Skeletal muscle satellite cell (primary cell): ENCODE data around the gene PSMB3.

Experiments
- H3K27me3 ChIP-seq: 2 replicates; pipeline ENCODE4 v1.7.0; 2013; ENCODE audit warnings: low read length; ENCODE audit not compliant: control insufficient read depth, insufficient read depth
- H3K36me3 ChIP-seq: 2 replicates; pipeline ENCODE4 v1.7.0; 2013; ENCODE audit warnings: mild to moderate bottlenecking, control low read depth, low read length; ENCODE audit not compliant: insufficient read depth
- H3K4me1 ChIP-seq: 2 replicates; pipeline ENCODE4 v1.7.0; 2013; ENCODE audit warnings: low read length; ENCODE audit not compliant: control insufficient read depth, insufficient read depth
- H3K4me2 ChIP-seq: 2 replicates; pipeline ENCODE4 v1.7.0; 2013; ENCODE audit warnings: mild to moderate bottlenecking, low read length
- H3K4me3 ChIP-seq: 2 replicates; pipeline ENCODE4 v1.7.0; 2013; ENCODE audit warnings: low read length
- H3K9ac ChIP-seq: 2 replicates; pipeline ENCODE4 v1.7.0; 2013; ENCODE audit warnings: mild to moderate bottlenecking, low read depth, low read length, moderate library complexity
- H3K9me3 ChIP-seq: replicated peaks from 2 replicates; pipeline ENCODE4 v1.7.0; 2013; ENCODE audit warnings: mild to moderate bottlenecking, control low read depth, low read length

The PSMB3 gene

DNA sequence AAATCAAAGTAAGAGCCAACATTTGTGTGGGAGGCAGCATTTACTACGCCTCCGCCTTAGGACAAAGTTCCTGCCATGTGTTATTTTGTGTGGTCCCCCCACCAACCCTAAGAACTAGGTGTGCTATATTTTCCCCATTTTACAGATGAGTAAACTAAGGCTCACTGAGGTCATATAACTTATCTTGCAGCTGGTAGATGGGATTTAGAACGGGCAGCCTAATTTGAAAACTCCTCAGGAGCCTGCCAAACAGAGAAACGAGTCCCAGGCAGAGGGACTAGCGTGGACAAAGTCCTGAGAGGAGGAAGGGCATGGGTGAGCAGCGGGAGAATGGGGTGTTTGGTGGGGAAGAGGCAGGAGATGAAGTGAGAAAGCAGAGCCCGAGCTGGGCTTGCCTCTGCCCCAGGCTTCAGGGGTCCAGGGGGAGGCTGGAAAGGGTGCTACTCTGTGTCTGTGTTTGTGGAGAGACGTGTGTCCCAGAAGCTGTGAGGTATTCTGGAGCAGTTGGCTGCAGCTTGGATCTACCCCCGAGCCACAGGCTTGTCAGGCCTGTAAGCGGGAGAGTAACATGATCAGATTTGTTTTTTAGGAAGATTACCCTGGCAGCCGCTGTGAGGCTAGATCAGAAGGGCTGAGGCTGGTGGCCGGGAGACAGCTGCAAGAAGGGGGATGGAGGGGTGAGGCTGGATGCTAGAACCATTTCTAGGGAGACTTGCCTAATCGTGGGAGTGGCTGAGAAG lies 42.5 kb upstream of the PSMB3 start:
- H3K4me1 ChIP-seq, result peaks cover 11% of the 10 kb centered on the region
- H3K9me3 ChIP-seq, result no peaks in the 10 kb centered on the region
- no peak overlapping the region for H3K9ac ChIP-seq
- no peak overlapping the region for H3K4me3 ChIP-seq
- no peaks in the 10 kb centered on the region for H3K27me3 ChIP-seq
- H3K4me2 ChIP-seq, result no peak overlapping the region
- peaks cover 25% of the 10 kb centered on the region for H3K36me3 ChIP-seq

GRCh38 chr17:38710604-38710962 lies 42.0 kb upstream of the PSMB3 start:
- Histone ChIP-seq H3K9ac (no peak overlapping the region), H3K4me3 (no peak overlapping the region), H3K9me3 (no peaks in the 10 kb centered on the region), H3K4me2 (no peak overlapping the region), H3K36me3 (peaks cover 25% of the 10 kb centered on the region), H3K4me1 (peaks cover 11% of the 10 kb centered on the region), H3K27me3 (no peaks in the 10 kb centered on the region)

- Histone ChIP-seq H3K4me3 (no peak overlapping the region), H3K27me3 (no peaks in the 10 kb centered on the region), H3K4me2 (no peak overlapping the region), H3K4me1 (peaks cover 10% of the 10 kb centered on the region), H3K36me3 (peaks cover 27% of the 10 kb centered on the region), H3K9ac (no peak overlapping the region), H3K9me3 (no peaks in the 10 kb centered on the region)
Measured at GRCh38 chr17:38710985-38711384, 41.6 kb upstream of the PSMB3 start.

GRCh38 chr17:38711792-38712571 lies 40.6 kb upstream of the PSMB3 start:
- Histone ChIP-seq H3K9ac (no peak overlapping the region), H3K9me3 (no peaks in the 10 kb centered on the region), H3K4me2 (no peak overlapping the region), H3K4me3 (no peak overlapping the region), H3K36me3 (peaks cover 31% of the 10 kb centered on the region), H3K4me1 (peaks cover under 1% of the 10 kb centered on the region), H3K27me3 (no peaks in the 10 kb centered on the region)

DNA sequence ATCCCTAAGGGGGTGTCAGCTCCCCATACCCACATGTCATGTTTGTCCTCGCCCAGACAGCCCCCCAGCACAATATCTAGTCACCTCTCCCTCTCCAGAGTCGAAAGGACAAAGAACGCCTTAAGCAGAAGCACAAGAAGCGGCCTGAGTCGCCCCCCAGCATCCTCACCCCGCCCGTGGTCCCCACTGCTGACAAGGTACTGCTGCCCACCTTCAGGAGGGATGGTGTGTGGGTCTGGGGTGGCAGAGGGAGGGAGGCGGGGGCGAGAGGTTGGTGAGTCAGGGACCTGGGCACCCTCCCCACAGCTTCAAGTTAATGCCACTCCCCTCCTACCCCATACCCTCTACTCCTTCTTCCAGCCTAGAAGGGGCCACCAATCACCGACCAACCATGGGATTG lies 39.9 kb upstream of the PSMB3 start:
- Histone ChIP-seq H3K4me3 (no peak overlapping the region), H3K9me3 (no peaks in the 10 kb centered on the region), H3K27me3 (no peaks in the 10 kb centered on the region), H3K4me2 (no peak overlapping the region), H3K9ac (no peak overlapping the region), H3K36me3 (peaks cover 34% of the 10 kb centered on the region), H3K4me1 (no peaks in the 10 kb centered on the region)

- no peak overlapping the region for H3K4me3 ChIP-seq
- no peak overlapping the region for H3K4me2 ChIP-seq
- H3K9me3 ChIP-seq, result no peaks in the 10 kb centered on the region
- H3K4me1 ChIP-seq, result no peaks in the 10 kb centered on the region
- no peaks in the 10 kb centered on the region for H3K27me3 ChIP-seq
- H3K36me3 ChIP-seq, result peaks cover 34% of the 10 kb centered on the region
- no peak overlapping the region for H3K9ac ChIP-seq
Measured at GRCh38 chr17:38713456-38714075, 39.0 kb upstream of the PSMB3 start.

DNA sequence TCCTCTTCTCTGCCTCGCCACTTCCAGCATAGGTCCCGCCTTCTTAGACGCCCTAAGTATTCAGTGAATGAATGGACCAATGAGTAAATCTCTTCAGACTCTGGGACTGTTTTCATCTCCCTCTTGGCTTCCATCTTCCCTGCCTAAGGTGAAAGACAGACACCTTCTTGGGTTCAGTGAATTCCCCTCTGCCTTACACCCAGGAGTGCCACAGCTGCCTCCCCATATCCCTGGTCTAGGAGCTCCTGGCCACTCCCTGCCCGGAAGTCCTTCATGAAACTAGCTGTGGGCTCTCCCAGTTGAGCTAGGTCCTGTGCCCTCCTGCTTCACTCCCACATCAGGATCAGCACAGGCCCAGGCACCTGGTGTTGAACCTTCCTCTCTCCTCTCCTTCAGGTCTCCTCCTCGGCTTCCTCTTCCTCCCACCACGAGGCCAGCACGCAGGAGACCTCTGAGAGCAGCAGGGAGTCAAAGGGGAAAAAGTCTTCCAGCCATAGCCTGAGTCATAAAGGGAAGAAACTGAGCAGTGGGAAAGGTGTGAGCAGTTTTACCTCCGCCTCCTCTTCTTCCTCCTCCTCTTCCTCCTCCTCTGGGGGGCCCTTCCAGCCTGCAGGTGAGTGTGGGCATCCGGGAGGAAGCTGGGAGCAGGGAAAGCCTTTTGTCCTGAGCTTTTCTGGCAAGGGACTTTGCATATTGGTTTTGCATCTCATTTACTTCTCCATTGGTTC lies 37.2 kb upstream of the PSMB3 start:
- Histone ChIP-seq H3K36me3 (peaks cover 22% of the 10 kb centered on the region), H3K9me3 (no peaks in the 10 kb centered on the region), H3K4me2 (no peak overlapping the region), H3K4me3 (no peak overlapping the region), H3K4me1 (no peaks in the 10 kb centered on the region), H3K9ac (no peak overlapping the region), H3K27me3 (no peaks in the 10 kb centered on the region)

DNA sequence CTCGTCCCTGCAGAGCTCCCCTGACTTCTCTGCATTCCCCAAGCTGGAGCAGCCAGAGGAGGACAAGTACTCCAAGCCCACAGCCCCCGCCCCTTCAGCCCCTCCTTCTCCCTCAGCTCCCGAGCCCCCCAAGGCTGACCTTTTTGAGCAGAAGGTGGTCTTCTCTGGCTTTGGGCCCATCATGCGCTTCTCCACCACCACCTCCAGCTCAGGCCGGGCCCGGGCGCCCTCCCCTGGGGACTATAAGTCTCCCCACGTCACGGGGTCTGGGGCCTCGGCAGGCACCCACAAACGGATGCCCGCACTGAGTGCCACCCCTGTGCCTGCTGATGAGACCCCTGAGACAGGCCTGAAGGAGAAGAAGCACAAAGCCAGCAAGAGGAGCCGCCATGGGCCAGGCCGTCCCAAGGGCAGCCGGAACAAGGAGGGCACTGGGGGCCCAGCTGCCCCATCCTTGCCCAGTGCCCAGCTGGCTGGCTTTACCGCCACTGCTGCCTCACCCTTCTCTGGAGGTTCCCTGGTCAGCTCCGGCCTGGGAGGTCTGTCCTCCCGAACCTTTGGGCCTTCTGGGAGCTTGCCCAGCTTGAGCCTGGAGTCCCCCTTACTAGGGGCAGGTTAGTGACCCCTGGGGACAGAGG lies 36.1 kb upstream of the PSMB3 start:
- peaks cover 28% of the 10 kb centered on the region for H3K36me3 ChIP-seq

DNA sequence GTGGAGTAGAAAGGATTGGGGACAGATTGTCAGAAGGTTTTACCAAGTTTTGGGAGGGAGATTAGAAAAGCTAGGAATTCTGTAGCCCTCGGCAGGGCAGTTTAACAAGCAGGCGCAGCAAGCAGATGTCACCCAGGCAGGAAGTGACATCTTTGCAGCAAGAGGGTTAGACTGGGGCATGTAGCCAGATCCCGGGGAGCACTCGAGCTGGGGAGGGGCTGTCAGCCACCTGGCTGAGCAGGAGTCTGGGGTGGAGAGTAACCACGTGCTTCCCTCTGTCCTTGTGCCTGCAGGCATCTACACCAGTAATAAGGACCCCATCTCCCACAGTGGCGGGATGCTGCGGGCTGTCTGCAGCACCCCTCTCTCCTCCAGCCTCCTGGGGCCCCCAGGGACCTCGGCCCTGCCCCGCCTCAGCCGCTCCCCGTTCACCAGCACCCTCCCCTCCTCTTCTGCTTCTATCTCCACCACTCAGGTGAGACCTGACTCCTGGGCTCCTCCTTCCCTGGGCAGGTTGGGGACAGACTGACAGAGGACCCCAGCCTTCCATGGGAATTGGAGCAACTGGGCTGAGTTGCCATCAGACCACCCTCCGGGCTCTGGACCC lies 35.3 kb upstream of the PSMB3 start:
- Histone ChIP-seq H3K4me2 (no peak overlapping the region), H3K4me3 (no peak overlapping the region), H3K4me1 (no peaks in the 10 kb centered on the region), H3K9me3 (no peaks in the 10 kb centered on the region), H3K36me3 (peaks cover 29% of the 10 kb centered on the region), H3K9ac (no peak overlapping the region), H3K27me3 (no peaks in the 10 kb centered on the region)

More for the DNA sequence above, 36.1 kb upstream of the PSMB3 start:
- H3K4me2 ChIP-seq, result no peak overlapping the region
- no peaks in the 10 kb centered on the region for H3K9me3 ChIP-seq
- H3K27me3 ChIP-seq, result no peaks in the 10 kb centered on the region
- H3K4me1 ChIP-seq, result no peaks in the 10 kb centered on the region
- H3K4me3 ChIP-seq, result no peak overlapping the region
- H3K9ac ChIP-seq, result no peak overlapping the region

- Histone ChIP-seq H3K36me3 (peaks cover 22% of the 10 kb centered on the region), H3K9ac (no peak overlapping the region), H3K9me3 (no peaks in the 10 kb centered on the region), H3K4me2 (no peak overlapping the region), H3K4me1 (peaks cover 3% of the 10 kb centered on the region), H3K27me3 (no peaks in the 10 kb centered on the region), H3K4me3 (no peak overlapping the region)
Measured at GRCh38 chr17:38719289-38719942, 33.1 kb upstream of the PSMB3 start.
